Mucosa of rectum (tissue), 2 donors: ENCODE results near the gene PTPRD.

Experiments used
- H3K27ac ChIP-seq, 2 donors: one replicate each; pipeline ENCODE4 v1.7.0; 2013; ENCODE audit warnings: inconsistent platforms in 2 of 2, low read depth in 2 of 2, low read length in 2 of 2
- H3K27me3 ChIP-seq, 2 donors: one replicate each; pipeline ENCODE4 v1.7.0; 2013; ENCODE audit warnings: low read length in 2 of 2; ENCODE audit not compliant: control insufficient read depth in 2 of 2, insufficient read depth in 2 of 2
- H3K36me3 ChIP-seq, 2 donors: one replicate each; pipeline ENCODE4 v1.7.0; 2013; ENCODE audit warnings: low read length in 2 of 2; ENCODE audit not compliant: control insufficient read depth in 2 of 2, insufficient read depth in 2 of 2
- H3K4me1 ChIP-seq, 2 donors: one replicate each; pipeline ENCODE4 v1.7.0; 2013; ENCODE audit warnings: low read length in 2 of 2, mild to moderate bottlenecking in 1 of 2; ENCODE audit not compliant: control insufficient read depth in 2 of 2, insufficient read depth in 2 of 2
- H3K4me3 ChIP-seq, 2 donors: one replicate each; pipeline ENCODE4 v1.7.0; 2013; ENCODE audit warnings: low read length in 2 of 2
- H3K9ac ChIP-seq, 2 donors: one replicate each; pipeline ENCODE4 v1.7.0; 2013; ENCODE audit warnings: low read length in 2 of 2, low read depth in 1 of 2, mild to moderate bottlenecking in 1 of 2
- H3K9me3 ChIP-seq, 2 donors: one replicate each; pipeline ENCODE4 v1.7.0; 2013; ENCODE audit warnings: low read length in 2 of 2; ENCODE audit not compliant: control insufficient read depth in 2 of 2
- donor health status: healthy.
- donor health status: Normal muscosa, but diverticular disease.

PTPRD gene

GRCh38 chr9:9275601-9276000 is 1337.2 kb downstream of the PTPRD start:
- Histone ChIP-seq H3K4me1 (no peaks in the 10 kb centered on the region), H3K9ac (no peak overlapping the region), H3K27ac (no peak overlapping the region), H3K4me3 (no peak overlapping the region), H3K27me3 (no peaks in the 10 kb centered on the region), H3K9me3 (no peaks in the 10 kb centered on the region), H3K36me3 (no peaks in the 10 kb centered on the region)

- H3K27me3 ChIP-seq: no peaks in the 10 kb centered on the region
- H3K4me3 ChIP-seq: no peak overlapping the region
- H3K27ac ChIP-seq: no peak overlapping the region
- no peaks in the 10 kb centered on the region for H3K9me3 ChIP-seq
- H3K36me3 ChIP-seq: no peaks in the 10 kb centered on the region
- no peak overlapping the region for H3K9ac ChIP-seq
- no peaks in the 10 kb centered on the region for H3K4me1 ChIP-seq
Observed at GRCh38 chr9:9257999-9258498, 1354.8 kb downstream of the PTPRD start.

- H3K9ac ChIP-seq: no peak overlapping the region
- no peak overlapping the region for H3K27ac ChIP-seq
- no peaks in the 10 kb centered on the region for H3K36me3 ChIP-seq
- H3K4me1 ChIP-seq: no peaks in the 10 kb centered on the region
- H3K9me3 ChIP-seq: no peaks in the 10 kb centered on the region
- no peaks in the 10 kb centered on the region for H3K27me3 ChIP-seq
- no peak overlapping the region for H3K4me3 ChIP-seq
Observed at GRCh38 chr9:9246726-9247125, 1366.1 kb downstream of the PTPRD start.

GRCh38 chr9:9231946-9232345 is 1380.9 kb downstream of the PTPRD start:
- Histone ChIP-seq H3K36me3 (no peaks in the 10 kb centered on the region), H3K4me3 (no peak overlapping the region), H3K4me1 (no peaks in the 10 kb centered on the region), H3K27ac (no peak overlapping the region), H3K27me3 (no peaks in the 10 kb centered on the region), H3K9me3 (no peaks in the 10 kb centered on the region), H3K9ac (no peak overlapping the region)

- H3K4me3 ChIP-seq: no peak overlapping the region
- H3K4me1 ChIP-seq: no peaks in the 10 kb centered on the region
- H3K9ac ChIP-seq: no peak overlapping the region
- no peaks in the 10 kb centered on the region for H3K9me3 ChIP-seq
- H3K27me3 ChIP-seq: no peaks in the 10 kb centered on the region
- no peak overlapping the region for H3K27ac ChIP-seq
- H3K36me3 ChIP-seq: no peaks in the 10 kb centered on the region
Observed at GRCh38 chr9:9229269-9229668, 1383.5 kb downstream of the PTPRD start.

GRCh38 chr9:9223175-9223574 is 1389.6 kb downstream of the PTPRD start:
- Histone ChIP-seq H3K4me1 (no peaks in the 10 kb centered on the region), H3K9me3 (no peaks in the 10 kb centered on the region), H3K36me3 (no peaks in the 10 kb centered on the region), H3K4me3 (no peak overlapping the region), H3K9ac (no peak overlapping the region), H3K27ac (no peak overlapping the region), H3K27me3 (no peaks in the 10 kb centered on the region)

- Histone ChIP-seq H3K4me3 (no peak overlapping the region), H3K9me3 (no peaks in the 10 kb centered on the region), H3K27ac (no peak overlapping the region), H3K9ac (no peak overlapping the region), H3K36me3 (no peaks in the 10 kb centered on the region), H3K4me1 (no peaks in the 10 kb centered on the region), H3K27me3 (no peaks in the 10 kb centered on the region)
Observed at GRCh38 chr9:9222730-9223129, 1390.1 kb downstream of the PTPRD start.

- Histone ChIP-seq H3K27me3 (no peaks in the 10 kb centered on the region), H3K9ac (no peak overlapping the region), H3K36me3 (no peaks in the 10 kb centered on the region), H3K4me1 (no peaks in the 10 kb centered on the region), H3K9me3 (no peaks in the 10 kb centered on the region), H3K27ac (no peak overlapping the region), H3K4me3 (no peak overlapping the region)
Observed at GRCh38 chr9:9216934-9217333, 1395.9 kb downstream of the PTPRD start.

- Histone ChIP-seq H3K36me3 (no peaks in the 10 kb centered on the region), H3K9me3 (no peaks in the 10 kb centered on the region), H3K4me3 (no peak overlapping the region), H3K9ac (no peak overlapping the region), H3K4me1 (no peaks in the 10 kb centered on the region), H3K27me3 (no peaks in the 10 kb centered on the region), H3K27ac (no peak overlapping the region)
Observed at GRCh38 chr9:9215050-9215449, 1397.8 kb downstream of the PTPRD start.

GRCh38 chr9:9214066-9214465 is 1398.7 kb downstream of the PTPRD start:
- Histone ChIP-seq H3K4me1 (no peaks in the 10 kb centered on the region), H3K9ac (no peak overlapping the region), H3K27me3 (no peaks in the 10 kb centered on the region), H3K4me3 (no peak overlapping the region), H3K27ac (no peak overlapping the region), H3K9me3 (no peaks in the 10 kb centered on the region), H3K36me3 (no peaks in the 10 kb centered on the region)

GRCh38 chr9:9212963-9213362 is 1399.8 kb downstream of the PTPRD start:
- Histone ChIP-seq H3K9me3 (no peaks in the 10 kb centered on the region), H3K4me1 (no peaks in the 10 kb centered on the region), H3K36me3 (no peaks in the 10 kb centered on the region), H3K27ac (no peak overlapping the region), H3K9ac (no peak overlapping the region), H3K4me3 (no peak overlapping the region), H3K27me3 (no peaks in the 10 kb centered on the region)
